OCI-LY1 (cell line): Measurements from ENCODE around the gene SNX7.

ENCODE experiments used
- CTCF ChIP-seq: fragments of 200-600 bp; sonication (generic), shearing (Covaris generic); IDR thresholded peaks from 2 replicates; pipeline ENCODE4 v1.5.1; 2017; ENCODE audit warnings: mild to moderate bottlenecking, antibody characterized with exemption, low read length, moderate library complexity, mixed read lengths
- EZH2 ChIP-seq: fragments of 200-600 bp; sonication (generic), shearing (Covaris generic); IDR thresholded peaks from 2 replicates; pipeline ENCODE4 v1.8.0; 2017; ENCODE audit warnings: borderline replicate concordance, mixed run types, mild to moderate bottlenecking, antibody characterized with exemption, low read length, moderate library complexity, mixed read lengths

DNA sequence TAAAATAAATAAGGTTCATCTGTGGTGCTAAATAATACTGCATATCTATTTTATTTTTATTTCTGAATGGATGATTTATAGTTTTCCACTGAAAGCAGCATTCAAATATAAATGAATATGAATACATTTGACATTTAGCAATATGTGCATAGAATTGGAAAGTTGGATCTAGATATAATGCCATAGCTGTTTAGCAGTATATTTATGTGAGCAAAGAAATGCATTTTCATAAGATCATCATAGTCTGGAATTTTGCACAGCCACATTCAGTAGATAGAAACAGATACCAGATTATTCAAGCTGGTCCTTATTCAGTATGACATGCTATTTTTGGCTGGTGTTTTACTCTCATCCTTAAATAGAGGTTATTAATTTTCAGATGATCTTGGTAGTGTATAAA lies 46.0 kb downstream of the SNX7 start:
- TF ChIP-seq CTCF (no peak), EZH2 (no peak)
